ENCODE data around the gene ALAS1. TPM values are rescaled to one million over a fixed set of nuclear protein-coding genes. Genes with fewer than 3 reads are reported as not detected.

The ALAS1 gene
- total and polyA plus RNA-seq, 2 experiments from 2014 or later: 85.3 to 90.1 TPM

- H3K27me3 ChIP-seq: no peaks in the 10 kb centered on the region
- no peaks in the 10 kb centered on the region for H4K20me1 ChIP-seq (ENCODE audit: insufficient read depth, poor library complexity, severe bottlenecking)
- no peak overlapping the region for H3K4me3 ChIP-seq
- H3K9me3 ChIP-seq (ENCODE audit: low read depth): no peaks in the 10 kb centered on the region
- H3K36me3 ChIP-seq (replicated peaks; ENCODE audit: insufficient read depth, low read depth): no peaks in the 10 kb centered on the region
- H3K4me1 ChIP-seq (ENCODE audit: insufficient read depth): peaks cover 13% of the 10 kb centered on the region
- 83% methylated on average over 3 of the region's 3 CpGs for WGBS (ENCODE audit: low lambda C conversion rate, missing lambda C conversion rate)
- H3K9me2 ChIP-seq (replicated peaks; ENCODE audit: insufficient read depth): no peaks in the 10 kb centered on the region
- H3K4me2 ChIP-seq: no peak overlapping the region
- H3K27ac ChIP-seq: no peak overlapping the region
- no peak overlapping the region for H2AFZ ChIP-seq
- DNase-seq (ENCODE audit: low spot score): no peak
- no peak for TF ChIP-seq EZH2phosphoT487 (IDR thresholded peaks at IDR 0.05; ENCODE audit: low read depth, severe bottlenecking, unreplicated experiment)
- TF ChIP-seq CTCF (IDR thresholded peaks at IDR 0.05; ENCODE audit: poor library complexity): no peak
- TF ChIP-seq EZH2 (IDR thresholded peaks at IDR 0.05; ENCODE audit: borderline replicate concordance): no peak
- no peaks in the 10 kb centered on the region for H3K79me2 ChIP-seq
Measured at GRCh38 chr3:52185837-52186236, 12.1 kb upstream of the ALAS1 start.

- H3K27me3 ChIP-seq: no peaks in the 10 kb centered on the region
- no peak for DNase-seq (ENCODE audit: low spot score)
Measured at GRCh38 chr3:52186729-52187128, 11.2 kb upstream of the ALAS1 start.

GRCh38 chr3:52188556-52188955 is 9.4 kb upstream of the ALAS1 start:
- H3K36me3 ChIP-seq (replicated peaks; ENCODE audit: insufficient read depth, low read depth): no peaks in the 10 kb centered on the region
- no peak overlapping the region for H2AFZ ChIP-seq
- WGBS (ENCODE audit: low lambda C conversion rate, missing lambda C conversion rate): 64% methylated on average over 1 of the region's 1 CpG
- no peaks in the 10 kb centered on the region for H3K9me2 ChIP-seq (replicated peaks; ENCODE audit: insufficient read depth)
- H3K79me2 ChIP-seq: no peaks in the 10 kb centered on the region
- no peak overlapping the region for H3K4me2 ChIP-seq
- peaks cover 13% of the 10 kb centered on the region for H3K4me1 ChIP-seq (ENCODE audit: insufficient read depth)
- H3K4me3 ChIP-seq: no peak overlapping the region
- H3K27me3 ChIP-seq: no peaks in the 10 kb centered on the region
- TF ChIP-seq EZH2phosphoT487 (IDR thresholded peaks at IDR 0.05; ENCODE audit: low read depth, severe bottlenecking, unreplicated experiment): no peak
- TF ChIP-seq CTCF (IDR thresholded peaks at IDR 0.05; ENCODE audit: poor library complexity): no peak
- TF ChIP-seq EZH2 (IDR thresholded peaks at IDR 0.05; ENCODE audit: borderline replicate concordance): no peak
- H3K27ac ChIP-seq: peak overlapping the region; percentile 75
- DNase-seq (ENCODE audit: low spot score): peak; percentile 19
- H3K9me3 ChIP-seq (ENCODE audit: low read depth): no peaks in the 10 kb centered on the region
- no peaks in the 10 kb centered on the region for H4K20me1 ChIP-seq (ENCODE audit: insufficient read depth, poor library complexity, severe bottlenecking)

More at GRCh38 chr3:52186729-52187128, 11.2 kb upstream of the ALAS1 start:
- Histone ChIP-seq H3K9me3 (ENCODE audit: low read depth) (no peaks in the 10 kb centered on the region), H3K27ac (no peak overlapping the region), H3K36me3 (replicated peaks; ENCODE audit: insufficient read depth, low read depth) (no peaks in the 10 kb centered on the region), H4K20me1 (ENCODE audit: insufficient read depth, poor library complexity, severe bottlenecking) (no peaks in the 10 kb centered on the region), H3K4me1 (ENCODE audit: insufficient read depth) (peaks cover 13% of the 10 kb centered on the region), H3K9me2 (replicated peaks; ENCODE audit: insufficient read depth) (no peaks in the 10 kb centered on the region), H3K4me3 (no peak overlapping the region), H2AFZ (no peak overlapping the region), H3K4me2 (no peak overlapping the region), H3K79me2 (no peaks in the 10 kb centered on the region)
- TF ChIP-seq CTCF (IDR thresholded peaks at IDR 0.05; ENCODE audit: poor library complexity): no peak
- no peak for TF ChIP-seq EZH2phosphoT487 (IDR thresholded peaks at IDR 0.05; ENCODE audit: low read depth, severe bottlenecking, unreplicated experiment)
- TF ChIP-seq EZH2 (IDR thresholded peaks at IDR 0.05; ENCODE audit: borderline replicate concordance): no peak
- 90% methylated on average over 9 of the region's 9 CpGs for WGBS (ENCODE audit: low lambda C conversion rate, missing lambda C conversion rate)
